Measurements from ENCODE around the gene CRTC1. TPM values are rescaled to one million over a fixed set of nuclear protein-coding genes. Genes with fewer than 3 reads are reported as not detected.
"Not testable (repeated sequence)": the region's sequence is repeated elsewhere in the genome, so short reads cannot be mapped to it uniquely, and the experiment has no call there.

Gene CRTC1
- polyA plus RNA-seq, 4 donors: 5.8 to 20.7 (median 6.7) TPM

- 93 to 95% (median 94%) methylated on average over 14 to 18 of the region's 18 CpGs for WGBS, 3 donors
- Histone ChIP-seq H3K36me3 (ENCODE audit: control insufficient read depth in 3 of 3, insufficient read depth in 2 of 3, low read depth in 1 of 3, low read length in 3 of 3) (peaks cover 0 to 49% (median 0%) of the 10 kb centered on the region in 3 donors), H3K9me3 (ENCODE audit: control insufficient read depth in 2 of 2, insufficient read depth in 1 of 2, low read depth in 1 of 2, low read length in 1 of 2) (peaks cover 0 to 3% of the 10 kb centered on the region in 2 donors), H3K27me3 (ENCODE audit: control insufficient read depth in 3 of 3, insufficient read depth in 3 of 3, low read length in 3 of 3) (no peaks in the 10 kb centered on the region), H3K4me1 (ENCODE audit: control insufficient read depth in 3 of 3, insufficient read depth in 2 of 3, low read depth in 1 of 3, low read length in 2 of 3) (peaks cover 0 to 38% (median 2%) of the 10 kb centered on the region in 3 donors), H3K4me3 (ENCODE audit: low read depth in 1 of 3, low read length in 3 of 3) (no peak overlapping the region), H3K27ac (ENCODE audit: low read depth in 1 of 3, low read length in 2 of 3) (no peak overlapping the region)
- no peak for FAIRE-seq
- no peak for DNase-seq
These were observed 46.6 kb downstream of the CRTC1 start for GRCh38 chr19:18729933-18730530.

GRCh38 chr19:18730885-18731513, 47.5 kb downstream of the CRTC1 start:
- FAIRE-seq: no peak
- Histone ChIP-seq H3K36me3 (ENCODE audit: control insufficient read depth in 3 of 3, insufficient read depth in 2 of 3, low read depth in 1 of 3, low read length in 3 of 3) (peaks cover 0 to 47% (median 0%) of the 10 kb centered on the region in 3 donors), H3K27ac (ENCODE audit: low read depth in 1 of 3, low read length in 2 of 3) (peak overlapping the region in 1 of 3 donors; percentile 64)

GRCh38 chr19:18731562-18732008, 48.1 kb downstream of the CRTC1 start:
- Histone ChIP-seq H3K4me1 (ENCODE audit: control insufficient read depth in 3 of 3, insufficient read depth in 2 of 3, low read depth in 1 of 3, low read length in 2 of 3) (peaks cover 0 to 48% (median 2%) of the 10 kb centered on the region in 3 donors), H3K36me3 (ENCODE audit: control insufficient read depth in 3 of 3, insufficient read depth in 2 of 3, low read depth in 1 of 3, low read length in 3 of 3) (peaks cover 0 to 45% (median 0%) of the 10 kb centered on the region in 3 donors), H3K27ac (ENCODE audit: low read depth in 1 of 3, low read length in 2 of 3) (peak overlapping the region in 1 of 3 donors; percentile 64), H3K4me3 (ENCODE audit: low read depth in 1 of 3, low read length in 3 of 3) (no peak overlapping the region), H3K9me3 (ENCODE audit: control insufficient read depth in 2 of 2, insufficient read depth in 1 of 2, low read depth in 1 of 2, low read length in 1 of 2) (peaks cover 0 to 3% of the 10 kb centered on the region in 2 donors), H3K27me3 (ENCODE audit: control insufficient read depth in 3 of 3, insufficient read depth in 3 of 3, low read length in 3 of 3) (no peaks in the 10 kb centered on the region)
- WGBS, 3 donors: 23 to 47% (median 35%) methylated on average over 15 of the region's 15 CpGs
- FAIRE-seq (no peak), DNase-seq (peak; percentile 61 to 88)

More at GRCh38 chr19:18730885-18731513, 47.5 kb downstream of the CRTC1 start:
- peak in 1 of 2 donors; percentile 33 for DNase-seq
- Histone ChIP-seq H3K4me3 (ENCODE audit: low read depth in 1 of 3, low read length in 3 of 3) (no peak overlapping the region), H3K9me3 (ENCODE audit: control insufficient read depth in 2 of 2, insufficient read depth in 1 of 2, low read depth in 1 of 2, low read length in 1 of 2) (peaks cover 0 to 3% of the 10 kb centered on the region in 2 donors), H3K27me3 (ENCODE audit: control insufficient read depth in 3 of 3, insufficient read depth in 3 of 3, low read length in 3 of 3) (no peaks in the 10 kb centered on the region), H3K4me1 (ENCODE audit: control insufficient read depth in 3 of 3, insufficient read depth in 2 of 3, low read depth in 1 of 3, low read length in 2 of 3) (peaks cover 0 to 42% (median 2%) of the 10 kb centered on the region in 3 donors)
- WGBS, 3 donors: 84 to 91% (median 89%) methylated on average over 10 to 11 of the region's 11 CpGs

- no peaks in the 10 kb centered on the region for H3K27me3 ChIP-seq (ENCODE audit: control insufficient read depth in 3 of 3, insufficient read depth in 3 of 3, low read length in 3 of 3)
- peaks cover 0 to 37% (median 0%) of the 10 kb centered on the region in 3 donors for H3K36me3 ChIP-seq (ENCODE audit: control insufficient read depth in 3 of 3, insufficient read depth in 2 of 3, low read depth in 1 of 3, low read length in 3 of 3)
- peak in 1 of 2 donors; percentile 44 for DNase-seq
- H3K9me3 ChIP-seq (ENCODE audit: control insufficient read depth in 2 of 2, insufficient read depth in 1 of 2, low read depth in 1 of 2, low read length in 1 of 2): peaks cover 0 to 3% of the 10 kb centered on the region in 2 donors
- H3K4me1 ChIP-seq (ENCODE audit: control insufficient read depth in 3 of 3, insufficient read depth in 2 of 3, low read depth in 1 of 3, low read length in 2 of 3): peaks cover 0 to 64% (median 2%) of the 10 kb centered on the region in 3 donors
- peak overlapping the region in 1 of 3 donors; percentile 41 for H3K27ac ChIP-seq (ENCODE audit: low read depth in 1 of 3, low read length in 2 of 3)
- FAIRE-seq: no peak
- WGBS, 3 donors: 57 to 77% (median 63%) methylated on average over 11 of the region's 11 CpGs
- no peak overlapping the region for H3K4me3 ChIP-seq (ENCODE audit: low read depth in 1 of 3, low read length in 3 of 3)
These were observed 49.7 kb downstream of the CRTC1 start for GRCh38 chr19:18733196-18733647.

- peaks cover 0 to 71% (median 4%) of the 10 kb centered on the region in 3 donors for H3K4me1 ChIP-seq (ENCODE audit: control insufficient read depth in 3 of 3, insufficient read depth in 2 of 3, low read depth in 1 of 3, low read length in 2 of 3)
- WGBS, 3 donors: 85 to 90% (median 86%) methylated on average over 11 of the region's 11 CpGs
These were observed 50.4 kb downstream of the CRTC1 start for GRCh38 chr19:18733762-18734332.

GRCh38 chr19:18735324-18735723, 51.8 kb downstream of the CRTC1 start:
- FAIRE-seq: no peak
- H3K4me1 ChIP-seq (ENCODE audit: control insufficient read depth in 3 of 3, insufficient read depth in 2 of 3, low read depth in 1 of 3, low read length in 2 of 3): peaks cover 0 to 83% (median 6%) of the 10 kb centered on the region in 3 donors
- H3K27ac ChIP-seq (ENCODE audit: low read depth in 1 of 3, low read length in 2 of 3): no peak overlapping the region

More at GRCh38 chr19:18733762-18734332, 50.4 kb downstream of the CRTC1 start:
- not testable (repeated sequence) for FAIRE-seq; H3K9me3 ChIP-seq (ENCODE audit: control insufficient read depth in 2 of 2, insufficient read depth in 1 of 2, low read depth in 1 of 2, low read length in 1 of 2); DNase-seq; H3K4me3 ChIP-seq (ENCODE audit: low read depth in 1 of 3, low read length in 3 of 3); H3K27me3 ChIP-seq (ENCODE audit: control insufficient read depth in 3 of 3, insufficient read depth in 3 of 3, low read length in 3 of 3)
- peak overlapping the region in 1 of 3 donors; percentile 41 for H3K27ac ChIP-seq (ENCODE audit: low read depth in 1 of 3, low read length in 2 of 3)
- H3K36me3 ChIP-seq (ENCODE audit: control insufficient read depth in 3 of 3, insufficient read depth in 2 of 3, low read depth in 1 of 3, low read length in 3 of 3): peaks cover 0 to 35% (median 0%) of the 10 kb centered on the region in 3 donors

GRCh38 chr19:18735752-18736151, 52.3 kb downstream of the CRTC1 start:
- no peak overlapping the region for H3K4me3 ChIP-seq (ENCODE audit: low read depth in 1 of 3, low read length in 3 of 3)
- DNase-seq (no peak), FAIRE-seq (no peak)
- no peak overlapping the region for H3K27ac ChIP-seq (ENCODE audit: low read depth in 1 of 3, low read length in 2 of 3)
- WGBS, 3 donors: 73 to 87% (median 83%) methylated on average over 6 to 9 of the region's 9 CpGs
- peaks cover 0 to 83% (median 6%) of the 10 kb centered on the region in 3 donors for H3K4me1 ChIP-seq (ENCODE audit: control insufficient read depth in 3 of 3, insufficient read depth in 2 of 3, low read depth in 1 of 3, low read length in 2 of 3)
- peaks cover 0 to 33% (median 0%) of the 10 kb centered on the region in 3 donors for H3K36me3 ChIP-seq (ENCODE audit: control insufficient read depth in 3 of 3, insufficient read depth in 2 of 3, low read depth in 1 of 3, low read length in 3 of 3)
- no peaks in the 10 kb centered on the region for H3K9me3 ChIP-seq (ENCODE audit: control insufficient read depth in 2 of 2, insufficient read depth in 1 of 2, low read depth in 1 of 2, low read length in 1 of 2)
- no peaks in the 10 kb centered on the region for H3K27me3 ChIP-seq (ENCODE audit: control insufficient read depth in 3 of 3, insufficient read depth in 3 of 3, low read length in 3 of 3)

More at GRCh38 chr19:18735324-18735723, 51.8 kb downstream of the CRTC1 start:
- no peak overlapping the region for H3K4me3 ChIP-seq (ENCODE audit: low read depth in 1 of 3, low read length in 3 of 3)
- peaks cover 0 to under 1% of the 10 kb centered on the region in 2 donors for H3K9me3 ChIP-seq (ENCODE audit: control insufficient read depth in 2 of 2, insufficient read depth in 1 of 2, low read depth in 1 of 2, low read length in 1 of 2)
- no peak for DNase-seq
- WGBS, 3 donors: 91 to 98% (median 94%) methylated on average over 11 to 14 of the region's 14 CpGs
- peaks cover 0 to 36% (median 0%) of the 10 kb centered on the region in 3 donors for H3K36me3 ChIP-seq (ENCODE audit: control insufficient read depth in 3 of 3, insufficient read depth in 2 of 3, low read depth in 1 of 3, low read length in 3 of 3)
- no peaks in the 10 kb centered on the region for H3K27me3 ChIP-seq (ENCODE audit: control insufficient read depth in 3 of 3, insufficient read depth in 3 of 3, low read length in 3 of 3)

Measured in small intestine (tissue), 7 donors.